NCI-H446 (cell line): ENCODE data around the gene ACAP2.
"Not testable (repeated sequence)": the region's sequence is repeated elsewhere in the genome, so short reads cannot be mapped to it uniquely, and the experiment has no call there.

ENCODE experiments used
- DNase-seq, 2 experiments: peaks; one replicate each; lab custom pipeline; 2025; lab: John Stamatoyannopoulos, UW

The ACAP2 gene

GRCh38 chr3:195385526-195385925 is 57.3 kb downstream of the ACAP2 start:
- DNase-seq, result no peak

GRCh38 chr3:195384952-195385351 is 57.9 kb downstream of the ACAP2 start:
- no peak for DNase-seq

GRCh38 chr3:195372220-195372619 is 70.6 kb downstream of the ACAP2 start:
- DNase-seq, result no peak

- DNase-seq, result no peak
These were observed 76.5 kb downstream of the ACAP2 start for GRCh38 chr3:195366200-195366925.

GRCh38 chr3:195365371-195365770 is 77.4 kb downstream of the ACAP2 start:
- DNase-seq, result no peak

- not testable (repeated sequence) for DNase-seq
These were observed 85.0 kb downstream of the ACAP2 start for GRCh38 chr3:195357797-195358196.

- no peak for DNase-seq
These were observed 86.4 kb downstream of the ACAP2 start for GRCh38 chr3:195356151-195357086.

GRCh38 chr3:195354009-195354408 is 88.8 kb downstream of the ACAP2 start:
- not testable (repeated sequence) for DNase-seq

- DNase-seq, result no peak
These were observed 89.8 kb downstream of the ACAP2 start for GRCh38 chr3:195352895-195353488.

- DNase-seq, result no peak
These were observed 94.2 kb downstream of the ACAP2 start for GRCh38 chr3:195348426-195349115.

GRCh38 chr3:195337747-195338146 is 105.1 kb downstream of the ACAP2 start:
- DNase-seq, result no peak

GRCh38 chr3:195334967-195335366 is 107.9 kb downstream of the ACAP2 start:
- DNase-seq, result no peak

- DNase-seq, result no peak
These were observed 123.8 kb downstream of the ACAP2 start for GRCh38 chr3:195319060-195319459.

GRCh38 chr3:195312714-195313113 is 130.1 kb downstream of the ACAP2 start:
- DNase-seq, result no peak

GRCh38 chr3:195307711-195308110 is 135.1 kb downstream of the ACAP2 start:
- no peak for DNase-seq

- DNase-seq, result no peak
These were observed 136.5 kb downstream of the ACAP2 start for GRCh38 chr3:195306369-195306768.

GRCh38 chr3:195302431-195302830 is 140.4 kb downstream of the ACAP2 start:
- no peak for DNase-seq

GRCh38 chr3:195297446-195297845 is 145.4 kb downstream of the ACAP2 start:
- no peak for DNase-seq

GRCh38 chr3:195296662-195297061 is 146.2 kb downstream of the ACAP2 start:
- no peak for DNase-seq

GRCh38 chr3:195291121-195291520 is 151.7 kb downstream of the ACAP2 start:
- no peak for DNase-seq

GRCh38 chr3:195290643-195291042 is 152.2 kb downstream of the ACAP2 start:
- not testable (repeated sequence) for DNase-seq
